GM20000 (cell line): Measurements from ENCODE around the gene HK1.

Source experiments
- DNase-seq: peaks from one replicate; pipeline ENCODE4 v3.0.0; 2012; ENCODE audit warnings: low spot score
- CTCF ChIP-seq: IDR thresholded peaks from 2 replicates; pipeline ENCODE4 v1.5.1; 2012; ENCODE audit warnings: mild to moderate bottlenecking, control low read depth; ENCODE audit errors: extremely low read depth, missing control alignments

Gene HK1

GRCh38 chr10:69312528-69312927 lies 34.2 kb downstream of the HK1 start:
- TF ChIP-seq CTCF: no peak
- DNase-seq: no peak

- DNase-seq: no peak
- TF ChIP-seq CTCF: no peak
Measured at GRCh38 chr10:69315100-69315542, 36.8 kb downstream of the HK1 start.

GRCh38 chr10:69315610-69316312 lies 37.5 kb downstream of the HK1 start:
- no peak for TF ChIP-seq CTCF
- no peak for DNase-seq

GRCh38 chr10:69316313-69317059 lies 38.2 kb downstream of the HK1 start:
- DNase-seq: no peak
- no peak for TF ChIP-seq CTCF

GRCh38 chr10:69317175-69317604 lies 38.9 kb downstream of the HK1 start:
- TF ChIP-seq CTCF: no peak
- peak; percentile 84 for DNase-seq

- TF ChIP-seq CTCF: no peak
- no peak for DNase-seq
Measured at GRCh38 chr10:69317626-69318105, 39.4 kb downstream of the HK1 start.
